ENCODE measurements around the gene ST3GAL5.

DNA sequence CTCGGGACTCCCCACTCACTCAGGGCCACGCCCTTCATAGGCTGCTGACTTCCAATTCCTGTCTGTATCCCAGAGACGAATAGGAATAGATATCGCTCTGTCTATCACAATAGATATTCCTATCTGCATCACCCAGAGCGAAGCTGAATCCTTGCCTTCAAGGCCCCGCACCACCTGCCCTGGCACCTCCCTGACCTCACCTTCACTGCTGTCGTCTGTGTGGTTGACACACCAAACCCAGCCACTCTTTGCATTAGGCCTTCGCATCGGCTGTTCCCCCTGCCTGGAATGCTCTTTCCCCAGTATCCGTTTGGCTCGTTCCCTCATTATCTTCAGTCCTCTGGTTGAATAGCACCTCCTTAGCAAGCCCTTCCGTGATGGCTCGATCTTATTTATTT lies 91.5 kb downstream of the ST3GAL5 start:
- no peak for TF ChIP-seq EZH2 (IDR thresholded peaks at IDR 0.05; ENCODE audit: borderline replicate concordance, insufficient read depth, low read depth, low read length, poor library complexity, severe bottlenecking)
- TF ChIP-seq, protein P1, sequence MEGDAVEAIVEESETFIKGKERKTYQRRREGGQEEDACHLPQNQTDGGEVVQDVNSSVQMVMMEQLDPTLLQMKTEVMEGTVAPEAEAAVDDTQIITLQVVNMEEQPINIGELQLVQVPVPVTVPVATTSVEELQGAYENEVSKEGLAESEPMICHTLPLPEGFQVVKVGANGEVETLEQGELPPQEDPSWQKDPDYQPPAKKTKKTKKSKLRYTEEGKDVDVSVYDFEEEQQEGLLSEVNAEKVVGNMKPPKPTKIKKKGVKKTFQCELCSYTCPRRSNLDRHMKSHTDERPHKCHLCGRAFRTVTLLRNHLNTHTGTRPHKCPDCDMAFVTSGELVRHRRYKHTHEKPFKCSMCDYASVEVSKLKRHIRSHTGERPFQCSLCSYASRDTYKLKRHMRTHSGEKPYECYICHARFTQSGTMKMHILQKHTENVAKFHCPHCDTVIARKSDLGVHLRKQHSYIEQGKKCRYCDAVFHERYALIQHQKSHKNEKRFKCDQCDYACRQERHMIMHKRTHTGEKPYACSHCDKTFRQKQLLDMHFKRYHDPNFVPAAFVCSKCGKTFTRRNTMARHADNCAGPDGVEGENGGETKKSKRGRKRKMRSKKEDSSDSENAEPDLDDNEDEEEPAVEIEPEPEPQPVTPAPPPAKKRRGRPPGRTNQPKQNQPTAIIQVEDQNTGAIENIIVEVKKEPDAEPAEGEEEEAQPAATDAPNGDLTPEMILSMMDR (IDR thresholded peaks at IDR 0.05): no peak

Data from B cell (primary cell).